Measurements from ENCODE around the gene POLD1.
A peak's percentile ranks its signal among the peaks of the same experiment; 100 is the strongest.

Gene POLD1

DNA sequence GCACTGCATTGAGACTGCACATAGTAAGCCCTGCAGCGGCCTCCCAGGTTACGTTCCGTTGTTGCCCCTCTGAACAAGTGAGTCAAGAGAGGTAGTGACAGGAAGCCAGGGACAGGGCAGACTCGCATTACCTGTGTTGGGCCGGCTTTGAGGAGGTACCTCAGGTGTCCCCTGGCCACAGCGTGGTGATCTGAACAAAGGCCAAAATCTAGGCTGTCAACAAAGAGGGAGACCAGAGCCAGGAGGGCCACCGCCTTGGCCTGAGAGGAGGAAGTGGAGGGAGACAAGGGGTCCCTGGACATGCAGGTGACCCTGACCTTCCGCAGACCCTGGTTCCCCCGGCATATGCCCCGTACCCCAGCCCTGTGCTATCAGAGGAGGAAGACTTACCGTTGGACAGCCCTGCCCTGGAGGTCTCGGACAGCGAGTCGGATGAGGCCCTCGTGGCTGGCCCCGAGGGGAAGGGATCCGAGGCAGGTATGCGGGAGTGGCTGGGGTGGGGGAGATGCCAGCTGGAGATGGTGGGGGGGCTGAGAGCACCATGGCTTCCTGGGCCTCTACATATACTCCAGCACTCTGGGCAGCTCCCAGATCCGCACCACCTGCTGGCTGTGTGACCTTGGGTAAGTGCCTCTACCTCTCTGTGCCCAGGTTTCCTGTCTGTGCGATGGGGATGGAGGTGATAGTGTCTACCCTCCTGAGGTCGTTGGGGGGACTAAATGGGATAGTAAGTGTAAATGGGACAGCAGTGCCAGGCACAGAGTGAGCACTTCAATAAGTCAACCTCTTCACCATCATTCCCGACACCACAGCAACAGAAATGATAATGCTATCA lies 39.3 kb downstream of the POLD1 start:
- CTCF ChIA-PET: no interaction called here
- TF ChIP-seq, protein P1, sequence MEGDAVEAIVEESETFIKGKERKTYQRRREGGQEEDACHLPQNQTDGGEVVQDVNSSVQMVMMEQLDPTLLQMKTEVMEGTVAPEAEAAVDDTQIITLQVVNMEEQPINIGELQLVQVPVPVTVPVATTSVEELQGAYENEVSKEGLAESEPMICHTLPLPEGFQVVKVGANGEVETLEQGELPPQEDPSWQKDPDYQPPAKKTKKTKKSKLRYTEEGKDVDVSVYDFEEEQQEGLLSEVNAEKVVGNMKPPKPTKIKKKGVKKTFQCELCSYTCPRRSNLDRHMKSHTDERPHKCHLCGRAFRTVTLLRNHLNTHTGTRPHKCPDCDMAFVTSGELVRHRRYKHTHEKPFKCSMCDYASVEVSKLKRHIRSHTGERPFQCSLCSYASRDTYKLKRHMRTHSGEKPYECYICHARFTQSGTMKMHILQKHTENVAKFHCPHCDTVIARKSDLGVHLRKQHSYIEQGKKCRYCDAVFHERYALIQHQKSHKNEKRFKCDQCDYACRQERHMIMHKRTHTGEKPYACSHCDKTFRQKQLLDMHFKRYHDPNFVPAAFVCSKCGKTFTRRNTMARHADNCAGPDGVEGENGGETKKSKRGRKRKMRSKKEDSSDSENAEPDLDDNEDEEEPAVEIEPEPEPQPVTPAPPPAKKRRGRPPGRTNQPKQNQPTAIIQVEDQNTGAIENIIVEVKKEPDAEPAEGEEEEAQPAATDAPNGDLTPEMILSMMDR (conservative IDR thresholded peaks at IDR 0.05; ENCODE audit: low read depth): no peak
- DNase-seq (ENCODE audit: low spot score): no peak
- POLR2A ChIA-PET (ENCODE audit: low non-redundant PET): no interaction called here
- no peak overlapping the region for H3K27ac ChIP-seq

GRCh38 chr19:50425581-50425980 lies 41.4 kb downstream of the POLD1 start:
- CTCF ChIA-PET: interaction anchor here (0.6 kb wide), 1 partner anchor 241 kb away, joined by 3 read pairs; no protein-coding TSS in a partner anchor
- TF ChIP-seq, protein P1 (conservative IDR thresholded peaks at IDR 0.05; ENCODE audit: low read depth): no peak
- no peak for DNase-seq (ENCODE audit: low spot score)
- POLR2A ChIA-PET (ENCODE audit: low non-redundant PET): no interaction called here
- no peak overlapping the region for H3K27ac ChIP-seq

- CTCF ChIA-PET: no interaction called here
- TF ChIP-seq, protein P1 (conservative IDR thresholded peaks at IDR 0.05; ENCODE audit: low read depth): no peak
- POLR2A ChIA-PET (ENCODE audit: low non-redundant PET): no interaction called here
- no peak for DNase-seq (ENCODE audit: low spot score)
- no peak overlapping the region for H3K27ac ChIP-seq
Observed at GRCh38 chr19:50427318-50427925, 43.3 kb downstream of the POLD1 start.

GRCh38 chr19:50427997-50428425 lies 43.9 kb downstream of the POLD1 start:
- ChIA-PET CTCF (interaction anchor here (0.5 kb wide), 1 partner anchor 59 kb away, joined by 6 read pairs; no protein-coding TSS in a partner anchor), POLR2A (ENCODE audit: low non-redundant PET) (interaction anchor here (1.1 kb wide), 1 partner anchor 13 kb away, joined by 4 read pairs; no protein-coding TSS in a partner anchor)
- peak; percentile 17 for DNase-seq (ENCODE audit: low spot score)
- TF ChIP-seq, protein P1 (conservative IDR thresholded peaks at IDR 0.05; ENCODE audit: low read depth): no peak
- no peak overlapping the region for H3K27ac ChIP-seq

GRCh38 chr19:50428772-50429463 lies 44.8 kb downstream of the POLD1 start:
- CTCF ChIA-PET: no interaction called here
- POLR2A ChIA-PET (ENCODE audit: low non-redundant PET): interaction anchor here (1.1 kb wide), 1 partner anchor 14 kb away, joined by 4 read pairs; no protein-coding TSS in a partner anchor
- TF ChIP-seq, protein P1 (conservative IDR thresholded peaks at IDR 0.05; ENCODE audit: low read depth): no peak

DNA sequence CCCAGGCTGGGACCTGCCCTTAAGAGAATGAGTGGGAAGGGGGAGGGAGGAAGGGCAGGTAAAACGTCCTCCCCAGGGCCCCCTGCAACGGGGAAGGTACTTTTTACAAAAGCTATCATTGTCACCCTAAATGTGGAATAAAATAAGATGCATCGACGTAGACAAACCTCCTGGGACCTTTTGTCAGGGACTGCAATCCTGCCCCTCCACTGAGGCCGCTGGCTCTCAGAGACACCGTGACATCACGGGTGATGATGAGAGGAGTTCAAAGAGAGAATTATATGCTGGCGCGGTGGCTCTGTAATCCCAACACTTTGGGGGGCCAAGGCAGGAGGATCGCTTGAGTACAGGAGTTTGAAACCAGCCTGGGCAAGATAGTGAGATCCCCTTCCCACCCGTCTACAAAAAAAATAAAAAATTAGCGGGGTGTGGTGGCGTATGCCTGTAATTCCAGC lies 46.8 kb downstream of the POLD1 start:
- no peak overlapping the region for H3K27ac ChIP-seq
- TF ChIP-seq, protein P1 (conservative IDR thresholded peaks at IDR 0.05; ENCODE audit: low read depth): no peak
- ChIA-PET POLR2A (ENCODE audit: low non-redundant PET) (no interaction called here), CTCF (no interaction called here)
- no peak for DNase-seq (ENCODE audit: low spot score)

More at GRCh38 chr19:50428772-50429463, 44.8 kb downstream of the POLD1 start:
- H3K27ac ChIP-seq: no peak overlapping the region
- no peak for DNase-seq (ENCODE audit: low spot score)
